ENCODE results near the gene TENM4.
"Not testable (repeated sequence)": the region's sequence is repeated elsewhere in the genome, so short reads cannot be mapped to it uniquely, and the experiment has no call there.

The TENM4 gene

DNA sequence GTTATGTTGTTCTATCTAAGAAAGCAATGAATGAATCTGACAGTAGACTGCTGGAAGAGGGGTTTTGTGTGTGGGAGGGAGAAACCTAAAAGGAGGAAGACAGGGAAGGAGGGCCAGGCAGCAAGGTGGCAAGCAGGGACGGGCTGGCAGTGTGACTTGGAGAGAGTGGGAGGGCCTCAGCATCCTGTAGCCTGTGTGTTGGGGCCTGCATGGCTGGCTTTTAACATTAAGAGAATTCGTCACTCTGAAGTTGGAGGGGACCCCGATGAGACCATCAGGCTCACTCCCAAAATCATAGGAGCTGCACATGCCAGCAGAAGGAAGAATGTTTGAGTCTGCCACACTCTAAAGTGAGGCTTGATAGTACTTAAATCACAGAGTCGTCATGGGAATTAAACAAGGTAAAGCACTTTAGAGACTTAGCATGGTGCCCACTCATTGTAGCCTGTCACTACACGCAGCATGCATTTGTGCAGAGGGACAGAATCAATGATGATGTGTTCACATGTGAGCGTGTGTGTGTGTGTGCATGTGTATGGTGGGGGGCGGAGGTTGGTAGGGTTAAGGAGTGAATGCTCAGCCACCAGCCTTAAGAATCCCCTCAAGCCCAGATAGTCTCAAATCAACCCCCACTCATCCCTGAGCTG, 199.5 kb downstream of the TENM4 start:
- no peak for DNase-seq

DNA sequence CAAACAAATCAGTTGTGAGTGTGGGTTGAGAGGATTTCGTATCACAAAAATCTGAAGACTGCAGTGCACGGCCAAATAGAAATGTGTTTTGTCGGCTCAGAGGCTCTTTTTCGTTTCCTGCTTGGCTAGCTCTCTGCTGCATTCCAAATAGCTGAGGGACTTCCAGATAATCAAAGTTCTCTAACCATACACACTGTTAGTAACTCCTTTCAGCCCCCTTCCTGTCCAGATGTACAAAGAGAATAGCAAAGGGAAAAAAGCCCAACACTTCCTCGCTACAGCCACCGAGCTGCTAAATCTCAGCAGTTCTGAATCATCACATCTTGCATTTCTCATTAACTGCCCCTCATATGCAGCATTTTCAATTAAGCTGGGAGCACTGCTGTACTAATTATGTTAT, 203.1 kb downstream of the TENM4 start:
- no peak for DNase-seq

DNA sequence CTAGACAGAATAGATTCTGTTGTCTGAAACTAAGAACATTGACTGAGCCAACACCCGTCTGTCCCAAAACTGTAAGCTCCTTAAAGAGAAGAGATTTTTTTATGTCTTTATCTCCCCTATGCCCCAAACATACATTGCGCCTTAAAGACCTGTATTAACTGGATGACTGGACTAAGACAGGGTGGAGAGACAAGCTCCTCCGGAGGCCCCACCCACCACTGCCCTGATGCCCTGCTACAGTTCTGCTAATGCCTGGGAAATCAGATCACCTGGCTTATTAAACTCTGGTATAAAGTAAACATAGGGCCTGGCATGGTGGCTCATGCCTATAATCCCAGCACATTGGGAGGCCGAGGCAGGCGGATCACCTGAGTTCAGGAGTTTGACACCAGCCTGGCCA, 203.7 kb downstream of the TENM4 start:
- no peak for DNase-seq

DNA sequence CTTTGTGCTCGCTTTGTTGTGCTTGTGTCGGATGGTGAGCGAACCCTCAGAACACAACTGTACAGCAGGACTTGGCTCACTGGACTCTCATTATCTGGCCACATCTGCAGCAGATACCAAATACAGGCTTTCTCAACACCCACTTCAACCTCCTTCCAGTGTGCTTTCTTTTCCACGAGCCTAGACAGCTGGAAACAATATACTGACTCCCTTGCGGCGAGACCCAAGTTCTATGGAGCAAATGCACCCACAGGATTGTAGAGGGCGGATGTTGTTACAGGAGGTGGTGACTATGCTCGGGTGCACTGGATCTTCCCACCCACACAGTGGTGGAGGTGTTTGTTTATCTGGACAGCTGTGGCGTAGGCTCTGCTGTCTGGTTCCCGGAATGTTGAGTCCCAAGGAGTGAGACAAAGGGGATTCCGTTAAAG, 204.3 kb downstream of the TENM4 start:
- no peak for DNase-seq

DNA sequence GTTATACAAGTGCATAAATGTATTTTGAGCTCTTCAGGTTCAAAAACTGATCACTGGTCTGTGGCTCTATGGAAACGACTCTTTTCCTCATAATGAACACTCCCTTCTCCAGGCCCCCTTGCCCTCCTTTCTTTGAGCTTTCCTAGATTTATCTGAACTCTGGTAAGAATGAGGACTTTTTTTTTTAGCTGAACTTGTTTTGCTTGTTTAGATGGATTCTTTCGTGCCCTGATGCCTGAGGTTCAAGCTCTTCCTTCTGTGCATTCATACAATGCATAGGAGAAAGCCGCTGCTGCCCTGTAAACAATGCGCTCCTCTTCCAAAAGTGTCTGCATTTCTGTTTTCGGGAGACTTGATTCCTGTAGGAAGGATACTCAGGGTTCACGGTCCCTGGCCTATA, 205.1 kb downstream of the TENM4 start:
- no peak for DNase-seq

DNA sequence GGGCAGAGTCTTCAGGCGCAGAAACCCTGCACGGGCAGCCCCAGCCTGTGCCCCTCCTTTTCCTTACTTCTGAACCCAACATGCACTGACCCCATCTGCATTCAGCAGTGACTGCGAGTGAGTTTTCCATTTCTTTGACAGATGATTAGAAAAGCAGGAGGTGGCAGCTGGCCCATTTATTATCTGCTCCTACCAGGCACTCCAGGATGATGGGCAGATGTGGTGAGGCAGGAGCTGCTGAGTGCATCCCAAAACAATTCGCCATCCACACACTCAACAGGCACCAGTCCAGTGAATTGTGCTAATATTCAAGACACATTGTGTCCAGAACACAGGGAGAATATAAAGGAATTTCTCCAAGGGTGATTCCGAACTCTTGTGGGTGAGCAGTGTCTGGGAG, 208.5 kb downstream of the TENM4 start:
- DNase-seq, result no peak

DNA sequence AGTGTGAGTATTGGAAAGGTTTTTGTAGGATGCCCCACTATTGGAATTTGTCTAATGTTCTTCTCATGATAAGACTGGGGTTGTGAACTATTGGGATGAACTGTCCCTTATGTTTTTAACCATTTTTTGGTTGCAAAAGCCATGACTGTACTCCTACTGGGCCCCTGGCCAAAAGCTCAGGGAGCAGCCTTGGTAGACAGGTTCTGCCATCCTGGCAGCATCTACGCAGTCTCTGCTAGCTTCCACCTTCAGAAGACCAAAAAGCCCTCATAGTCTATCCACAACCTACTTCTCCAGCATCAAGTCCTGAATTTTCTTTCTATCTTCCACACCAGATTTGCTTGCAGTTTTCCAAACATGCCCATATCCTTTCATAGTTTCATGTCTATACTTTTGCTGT, 211.8 kb downstream of the TENM4 start:
- DNase-seq, result no peak

DNA sequence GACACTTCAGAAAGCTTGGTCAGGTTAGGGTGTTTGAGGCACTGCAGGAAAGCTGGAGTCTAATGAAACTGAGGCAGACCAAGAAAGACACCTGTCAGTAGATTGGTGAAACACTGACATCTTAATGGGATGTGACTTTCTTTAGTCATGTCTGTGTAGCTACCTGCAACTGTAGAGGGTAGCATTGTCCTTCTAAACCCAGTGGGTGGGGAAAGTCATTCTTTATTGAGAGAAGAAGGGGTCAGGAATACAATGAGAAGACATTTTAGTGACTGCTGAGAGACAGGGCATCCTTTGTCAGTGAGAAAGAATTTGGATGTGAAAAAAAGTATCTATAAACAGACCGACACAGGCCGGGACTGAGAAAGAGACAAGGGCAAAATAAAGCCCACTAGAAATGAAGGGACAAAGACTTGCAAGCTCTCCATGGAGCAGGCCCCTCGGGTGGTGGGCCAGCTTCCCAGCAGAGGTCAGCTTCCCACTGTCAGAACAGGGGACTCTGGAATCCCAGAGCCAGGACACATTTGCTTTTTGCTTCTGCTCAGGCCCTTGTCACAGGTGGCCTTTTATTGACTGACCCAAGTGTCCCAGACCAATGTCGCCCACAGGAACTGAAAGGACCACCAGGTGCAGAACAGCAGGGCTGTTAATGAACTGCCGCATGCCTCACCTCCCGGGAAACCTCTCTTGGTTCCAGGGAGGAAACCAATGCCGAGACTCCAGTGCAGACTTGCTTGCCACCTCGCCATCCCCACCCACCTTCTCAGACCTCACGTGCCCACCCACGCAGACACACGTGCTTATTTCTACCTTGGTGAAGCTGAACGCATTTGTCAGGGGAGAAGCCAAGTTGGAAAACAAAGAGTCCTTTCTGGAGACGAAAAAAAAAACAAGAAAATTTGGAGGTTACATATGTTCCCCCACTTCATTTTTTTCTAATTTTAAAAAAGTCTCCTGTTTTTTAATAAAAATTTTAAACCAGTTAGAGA, 212.8 kb downstream of the TENM4 start:
- no peak for DNase-seq

DNA sequence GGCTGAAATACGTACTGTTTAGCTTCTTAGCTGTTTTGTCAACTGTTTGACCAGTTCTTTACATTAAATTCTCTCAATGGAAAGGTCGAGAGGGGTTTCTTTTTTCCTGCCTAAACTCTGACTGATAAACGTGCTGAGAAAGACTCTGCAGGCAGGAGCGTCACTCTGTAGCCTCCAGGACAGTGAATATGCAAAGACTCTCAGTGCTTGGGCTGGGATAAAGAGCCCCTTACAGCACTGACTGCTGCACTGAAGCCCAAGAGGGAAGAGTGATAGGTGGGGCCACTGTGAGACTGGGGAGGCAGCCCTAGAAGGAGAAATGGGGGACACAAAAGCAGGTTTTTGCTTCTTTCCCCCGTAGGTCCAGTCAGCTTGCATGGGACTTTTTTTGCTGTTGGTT, 213.5 kb downstream of the TENM4 start:
- no peak for DNase-seq

DNA sequence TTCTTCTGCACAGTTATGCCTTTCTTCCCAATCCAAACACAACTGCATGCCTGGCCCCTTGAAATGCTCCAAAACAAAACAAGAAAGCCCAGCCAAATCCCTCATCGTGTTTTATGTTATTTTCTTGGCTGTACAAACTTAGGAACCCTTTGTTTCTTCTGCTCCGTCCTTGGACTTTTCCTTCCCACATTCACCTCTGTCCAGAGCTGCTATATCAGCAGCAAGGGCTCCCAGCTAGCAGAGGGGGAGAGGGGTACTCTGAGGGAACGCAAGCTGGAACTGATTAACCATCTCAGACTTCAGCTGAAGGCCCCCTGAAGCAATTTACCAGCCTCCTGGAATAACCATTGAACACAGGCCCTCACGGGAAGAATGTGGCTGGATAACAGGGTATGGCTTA, 214.7 kb downstream of the TENM4 start:
- DNase-seq, result no peak

DNA sequence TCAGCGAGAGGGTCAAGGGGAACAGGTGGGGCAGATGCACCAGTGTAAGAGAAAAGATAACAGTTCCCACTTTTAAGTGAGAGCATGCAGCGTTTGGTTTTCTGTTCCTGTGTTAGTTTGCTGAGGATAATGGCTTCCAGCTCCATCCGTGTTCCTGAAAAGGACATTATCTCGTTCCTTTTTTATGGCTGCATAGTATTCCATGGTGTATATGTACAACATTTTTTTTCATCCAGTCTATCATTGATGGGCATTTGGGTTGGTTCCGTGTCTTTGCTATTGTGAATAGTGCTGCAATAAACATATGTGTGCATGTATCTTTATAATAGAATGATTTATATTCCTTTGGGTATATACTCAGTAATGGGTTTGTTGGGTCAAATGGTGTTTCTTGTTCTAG, 218.7 kb downstream of the TENM4 start:
- not testable (repeated sequence) for DNase-seq

DNA sequence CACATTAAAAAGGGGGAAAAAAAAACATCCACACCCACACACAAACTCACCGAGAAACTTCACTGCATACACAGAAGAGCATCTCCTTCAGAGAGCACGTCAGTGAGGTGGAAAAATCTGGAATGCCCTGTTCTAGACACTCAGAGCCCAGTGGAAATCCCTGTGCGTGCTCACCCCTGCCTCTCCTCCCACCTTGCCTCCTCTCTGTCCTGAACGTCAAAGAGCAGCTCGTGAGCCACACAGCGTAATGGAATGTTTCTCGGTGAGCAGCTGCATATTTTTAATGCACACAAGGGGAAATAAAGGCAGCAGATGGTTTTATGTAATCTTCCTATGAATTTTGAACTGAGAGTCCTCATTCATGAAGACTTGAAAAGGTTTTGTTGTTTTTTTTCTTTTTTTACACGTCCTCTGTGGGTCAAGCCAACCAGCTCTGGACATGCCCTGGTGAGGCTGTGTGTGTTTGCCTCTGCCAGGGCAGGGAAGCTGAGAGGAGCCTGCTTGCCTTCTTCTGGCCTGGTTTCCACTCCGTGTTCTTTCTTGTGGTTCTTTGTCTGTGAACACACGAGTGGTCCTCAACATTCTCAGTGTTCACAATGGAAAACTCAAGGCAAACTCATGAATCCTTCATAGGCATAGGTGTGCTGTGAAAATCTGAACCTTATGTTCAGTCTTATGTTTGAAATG, 219.2 kb downstream of the TENM4 start:
- DNase-seq, result no peak

DNA sequence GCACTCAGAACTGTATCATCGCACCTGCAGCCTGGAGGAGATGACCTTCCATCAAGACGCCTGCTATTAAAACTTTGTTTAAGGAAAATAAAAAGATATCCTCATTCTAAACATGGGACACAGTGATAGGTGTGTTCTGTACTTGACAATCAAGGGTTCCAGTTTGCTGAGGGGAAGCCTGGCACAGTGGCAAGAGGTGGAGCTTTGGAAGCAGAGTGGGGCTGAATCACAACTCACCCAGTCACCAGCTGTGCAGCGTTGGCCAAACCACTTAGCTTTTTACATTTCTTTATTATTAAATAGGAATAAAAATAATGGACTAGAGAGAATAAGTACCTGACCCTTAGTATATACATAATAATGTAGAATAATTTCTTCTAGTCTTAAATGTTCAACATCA, 220.7 kb downstream of the TENM4 start:
- no peak for DNase-seq

DNA sequence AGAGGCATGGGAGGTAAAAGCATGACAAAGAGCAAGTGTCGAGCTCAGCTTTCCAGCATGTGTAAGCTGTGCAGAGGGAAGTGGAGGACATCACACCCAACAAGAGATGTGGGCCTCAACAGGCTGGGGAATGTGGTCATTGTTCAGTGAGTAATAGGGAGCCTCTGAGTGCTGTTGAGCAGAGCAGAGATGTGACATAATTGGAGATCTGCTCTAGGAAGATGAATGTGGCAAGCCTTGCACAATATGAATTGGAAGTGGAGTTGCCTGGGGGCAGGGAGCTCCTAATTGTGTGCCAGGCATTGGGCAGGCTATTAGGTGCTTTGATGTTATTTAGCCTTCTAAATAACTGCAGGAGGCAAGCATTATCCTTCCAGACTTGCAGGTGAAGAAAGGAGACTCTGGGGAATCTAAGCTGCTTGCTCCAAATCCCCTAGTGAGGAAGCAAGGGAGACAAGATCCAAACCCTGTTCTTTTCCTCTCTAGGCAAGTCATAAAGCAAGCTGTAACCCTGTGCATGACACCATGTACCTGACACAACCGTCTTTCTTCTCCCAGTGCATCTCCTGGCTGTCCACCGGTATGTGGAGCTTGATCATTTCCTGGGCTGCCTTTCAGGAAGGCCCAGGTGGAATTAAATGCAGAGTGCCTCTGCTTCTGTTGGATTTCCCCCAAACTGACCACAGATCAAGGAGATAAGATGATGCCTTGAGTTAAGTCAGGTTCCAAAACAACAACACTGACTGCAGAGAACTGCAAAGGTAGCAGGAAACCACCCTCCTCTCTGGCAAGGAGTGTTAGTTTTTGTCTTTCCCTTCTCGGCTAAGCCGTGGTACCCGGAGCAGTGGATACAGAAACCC, 221.4 kb downstream of the TENM4 start:
- no peak for DNase-seq

DNA sequence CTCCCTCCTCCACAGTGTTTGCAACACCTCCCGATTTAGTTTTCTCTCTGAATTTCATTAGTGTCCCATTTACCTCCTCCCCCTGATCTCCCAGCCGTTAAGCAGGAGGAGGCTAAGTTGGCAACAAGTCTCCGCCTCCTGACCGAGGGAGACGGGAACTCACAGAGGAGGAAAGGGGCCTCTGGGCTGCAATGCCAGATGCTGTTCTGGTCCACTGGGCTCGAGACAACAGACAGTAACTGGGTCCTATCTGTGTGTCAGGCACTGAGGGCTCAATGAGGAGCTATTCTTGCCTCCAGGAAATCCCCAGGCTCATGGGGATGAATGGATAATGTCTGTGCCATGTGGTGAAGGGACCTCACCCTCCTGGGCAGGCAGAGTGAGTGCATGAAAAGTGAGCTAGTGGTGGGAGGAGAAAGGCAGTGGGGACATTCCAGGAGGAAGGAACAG, 228.1 kb downstream of the TENM4 start:
- DNase-seq, result no peak

DNA sequence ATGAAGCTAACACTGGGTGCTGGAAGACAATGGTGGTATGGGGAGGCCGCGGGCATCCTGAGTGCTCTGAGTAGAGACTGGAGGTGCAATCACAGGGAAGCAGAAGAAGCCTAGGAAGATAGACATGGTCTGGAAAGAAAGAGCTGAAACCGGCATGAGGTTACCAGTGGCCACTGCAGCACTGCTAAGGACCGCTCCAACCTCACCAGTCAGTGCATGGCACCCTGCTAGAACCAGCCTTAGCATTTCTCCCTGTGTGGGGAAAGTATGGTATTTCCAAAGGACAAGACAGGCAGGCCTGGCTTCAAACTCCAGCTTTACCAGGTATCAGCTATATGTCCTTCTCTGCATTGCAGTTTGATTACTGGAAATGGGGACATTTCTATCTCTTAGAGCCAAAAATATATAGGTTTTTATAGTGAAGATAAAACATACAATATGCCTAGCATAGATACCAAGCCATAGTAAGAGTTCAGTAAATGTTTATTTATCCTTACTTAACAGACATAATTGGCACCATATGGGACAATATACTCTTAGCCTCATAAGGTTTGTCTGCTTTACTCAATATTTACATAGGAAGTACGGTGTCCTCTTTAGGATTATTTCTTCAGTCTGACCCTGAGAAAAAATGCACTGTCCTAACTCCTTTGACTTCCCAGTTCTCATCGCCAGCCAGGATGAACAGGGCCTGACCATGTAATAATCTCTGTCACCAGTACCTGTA, 231.1 kb downstream of the TENM4 start:
- no peak for DNase-seq

DNA sequence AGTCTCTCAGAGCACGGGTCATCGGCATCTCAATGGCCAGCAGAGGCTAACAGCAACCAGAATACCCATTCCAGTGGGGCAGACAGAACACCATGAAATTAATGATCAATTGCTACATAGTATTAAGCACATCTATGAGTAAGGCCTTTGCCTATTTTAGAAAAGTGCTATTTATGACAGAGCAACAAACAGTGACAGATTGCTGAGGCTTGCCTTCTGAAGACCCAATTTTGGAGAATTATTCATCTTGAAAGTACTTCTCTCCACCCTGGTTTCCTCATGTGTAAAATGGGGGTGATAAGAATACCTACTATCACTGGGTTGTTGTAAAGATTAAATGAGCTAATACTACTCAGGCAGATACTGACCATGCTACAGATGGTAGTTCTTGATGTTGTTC, 232.7 kb downstream of the TENM4 start:
- DNase-seq, result no peak

DNA sequence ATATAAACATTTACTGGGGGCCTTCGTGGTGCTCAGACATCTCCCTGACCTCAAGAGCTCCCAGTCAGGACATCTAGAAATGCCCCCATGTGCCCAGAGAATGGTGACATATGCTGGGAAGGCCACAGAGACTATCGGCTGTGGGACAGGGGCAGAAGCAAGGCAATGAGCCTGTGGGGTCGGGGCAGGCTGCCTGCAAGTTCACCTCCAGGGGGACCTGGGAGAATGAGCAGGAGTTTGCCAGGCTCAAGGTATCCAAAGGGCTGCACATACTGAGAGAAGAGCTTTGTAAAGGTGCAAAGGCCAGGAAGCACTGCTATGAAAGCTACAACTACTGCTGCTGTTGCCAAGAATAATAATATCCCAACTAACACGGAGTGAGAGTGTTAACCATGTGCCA, 233.9 kb downstream of the TENM4 start:
- DNase-seq, result no peak

DNA sequence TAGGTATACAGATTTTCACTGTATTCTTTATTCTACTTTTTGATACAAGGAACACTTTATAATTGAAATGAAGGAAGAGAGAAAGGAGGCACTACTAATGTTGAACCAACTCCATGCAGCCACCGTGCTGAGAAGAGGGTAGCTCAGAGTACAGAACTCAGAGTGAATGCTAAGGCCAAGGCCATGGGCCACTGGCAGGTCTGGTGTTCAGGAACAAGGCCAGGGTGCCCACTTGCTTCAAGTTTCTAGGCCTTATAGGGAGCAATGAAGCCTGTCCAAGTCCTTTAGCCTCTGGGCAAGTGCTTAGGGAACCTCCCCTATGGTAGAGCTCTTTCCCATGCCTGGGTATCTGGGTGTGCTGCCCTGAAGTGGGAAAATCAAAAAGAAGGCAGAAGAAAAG, 235.0 kb downstream of the TENM4 start:
- no peak for DNase-seq

DNA sequence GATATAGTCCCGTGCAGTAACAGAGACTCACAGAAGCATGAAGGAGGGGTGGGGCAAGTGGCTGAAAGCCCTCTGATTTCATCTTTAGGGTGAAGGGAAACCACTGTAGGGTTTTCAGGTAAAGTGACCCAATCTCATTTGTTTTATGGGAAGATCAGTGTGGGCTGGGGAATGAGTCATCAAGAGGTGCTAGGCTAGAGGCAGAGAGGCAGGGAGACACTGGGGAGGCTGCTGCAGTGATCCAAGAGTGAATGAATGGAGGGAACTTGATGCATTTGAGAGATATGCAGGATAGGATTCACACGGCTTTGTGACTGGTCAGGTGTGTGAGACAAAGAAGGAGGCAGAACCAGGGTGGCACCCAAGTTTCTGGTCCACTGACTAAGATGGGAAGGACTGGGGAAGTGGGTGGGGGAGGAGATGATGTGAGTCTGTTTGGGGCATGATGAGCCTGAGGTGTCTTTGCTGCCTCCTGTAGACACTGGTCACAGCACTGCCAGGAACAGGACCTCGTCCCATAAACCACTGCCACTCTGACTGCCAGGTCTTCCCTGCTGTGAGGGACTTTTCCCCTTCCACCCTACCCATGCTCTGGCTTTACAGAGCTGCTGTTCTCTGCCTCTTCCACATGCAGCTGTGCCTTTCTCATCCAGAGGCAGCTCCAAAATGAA, 239.0 kb downstream of the TENM4 start:
- DNase-seq, result no peak

DNA sequence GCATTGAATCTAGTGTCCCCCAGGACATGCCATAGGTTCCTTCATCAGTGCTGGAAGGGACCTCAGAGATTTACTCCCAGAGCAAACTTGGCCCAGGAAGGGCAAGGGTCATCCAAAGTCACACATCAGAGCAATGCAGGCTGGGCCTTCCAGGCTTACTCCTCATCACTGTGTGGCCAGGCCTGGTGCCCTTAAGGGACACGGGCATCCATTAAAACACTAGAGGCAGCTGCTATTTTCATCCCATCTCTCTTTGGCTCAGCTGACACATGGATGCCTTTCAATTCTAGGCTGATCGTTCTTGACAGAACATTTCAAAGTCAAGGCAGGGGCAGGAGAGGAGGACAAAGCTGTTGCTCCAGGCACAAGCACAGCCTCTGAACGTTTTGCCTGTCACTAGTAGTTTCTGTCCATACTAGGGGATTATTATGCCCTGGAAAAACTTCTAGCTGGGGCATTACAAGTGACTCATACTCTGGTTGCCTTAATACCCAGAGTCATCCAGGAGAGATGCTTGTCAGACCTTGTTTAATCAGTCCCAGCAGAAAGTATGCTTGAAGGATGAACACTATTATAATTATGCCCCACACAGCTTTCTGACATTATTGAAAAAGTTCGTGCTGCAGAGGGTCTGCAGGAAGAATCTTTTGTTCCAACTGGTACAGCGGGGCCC, 240.3 kb downstream of the TENM4 start:
- no peak for DNase-seq
